Neural cell (in vitro differentiated cells): ENCODE measurements around the gene ZDHHC9.

Experiments
- EP300 ChIP-seq: fragments of 450-650 bp; conservative IDR thresholded peaks from 2 replicates; pipeline ENCODE4 v1.6.1; 2014; ENCODE audit warnings: antibody characterized with exemption, mild to moderate bottlenecking, moderate library complexity; ENCODE audit not compliant: poor library complexity, severe bottlenecking
- MXI1 ChIP-seq: fragments of 450-650 bp; conservative IDR thresholded peaks from 2 replicates; pipeline ENCODE4 v1.6.1; 2014; ENCODE audit warnings: antibody characterized with exemption, mild to moderate bottlenecking; ENCODE audit not compliant: poor library complexity, severe bottlenecking
- POLR2AphosphoS5 ChIP-seq: IDR thresholded peaks from 2 replicates; pipeline ENCODE4 v1.6.1; 2012
- RAD21 ChIP-seq: fragments of 450-650 bp; conservative IDR thresholded peaks from 2 replicates; pipeline ENCODE4 v1.6.1; 2014; ENCODE audit warnings: antibody characterized with exemption, mild to moderate bottlenecking, moderate library complexity
- TAF1 ChIP-seq: IDR thresholded peaks from 2 replicates; pipeline ENCODE4 v1.6.1; 2012; ENCODE audit warnings: low read depth
- TF ChIP-seq, protein P1 (sequence below): fragments of 450-650 bp; IDR thresholded peaks from 2 replicates; pipeline ENCODE4 v1.5.1; 2014; ENCODE audit warnings: antibody characterized with exemption, mild to moderate bottlenecking, moderate library complexity; ENCODE audit not compliant: poor library complexity, severe bottlenecking
- TF ChIP-seq, protein P2 (sequence below): IDR thresholded peaks from 2 replicates; pipeline ENCODE4 v1.6.1; 2012; ENCODE audit warnings: borderline replicate concordance

DNA sequence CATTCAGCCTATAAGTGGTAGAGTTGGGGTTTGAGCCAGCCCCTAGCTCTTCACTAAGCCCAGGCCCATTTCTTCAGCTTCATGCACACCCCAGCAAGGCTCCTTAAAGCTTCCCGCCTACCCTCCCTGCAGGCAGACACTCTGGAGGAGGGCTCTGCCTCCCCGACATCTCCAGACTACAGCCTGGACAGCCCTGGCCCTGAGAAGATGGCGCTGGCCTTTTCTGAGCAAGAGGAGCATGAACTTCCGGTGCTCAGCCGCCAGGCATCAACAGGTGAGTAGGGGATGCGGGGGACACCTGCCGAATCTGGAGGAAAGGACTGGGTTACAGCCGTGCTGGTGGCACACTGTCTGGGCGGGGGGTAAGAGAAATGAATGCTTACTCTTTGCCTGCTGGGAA lies 52.9 kb downstream of the ZDHHC9 start:
- TF ChIP-seq POLR2AphosphoS5, result no peak
- no peak for TF ChIP-seq EP300
- TF ChIP-seq, protein P1, sequence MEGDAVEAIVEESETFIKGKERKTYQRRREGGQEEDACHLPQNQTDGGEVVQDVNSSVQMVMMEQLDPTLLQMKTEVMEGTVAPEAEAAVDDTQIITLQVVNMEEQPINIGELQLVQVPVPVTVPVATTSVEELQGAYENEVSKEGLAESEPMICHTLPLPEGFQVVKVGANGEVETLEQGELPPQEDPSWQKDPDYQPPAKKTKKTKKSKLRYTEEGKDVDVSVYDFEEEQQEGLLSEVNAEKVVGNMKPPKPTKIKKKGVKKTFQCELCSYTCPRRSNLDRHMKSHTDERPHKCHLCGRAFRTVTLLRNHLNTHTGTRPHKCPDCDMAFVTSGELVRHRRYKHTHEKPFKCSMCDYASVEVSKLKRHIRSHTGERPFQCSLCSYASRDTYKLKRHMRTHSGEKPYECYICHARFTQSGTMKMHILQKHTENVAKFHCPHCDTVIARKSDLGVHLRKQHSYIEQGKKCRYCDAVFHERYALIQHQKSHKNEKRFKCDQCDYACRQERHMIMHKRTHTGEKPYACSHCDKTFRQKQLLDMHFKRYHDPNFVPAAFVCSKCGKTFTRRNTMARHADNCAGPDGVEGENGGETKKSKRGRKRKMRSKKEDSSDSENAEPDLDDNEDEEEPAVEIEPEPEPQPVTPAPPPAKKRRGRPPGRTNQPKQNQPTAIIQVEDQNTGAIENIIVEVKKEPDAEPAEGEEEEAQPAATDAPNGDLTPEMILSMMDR, result no peak
- TF ChIP-seq, protein P2, sequence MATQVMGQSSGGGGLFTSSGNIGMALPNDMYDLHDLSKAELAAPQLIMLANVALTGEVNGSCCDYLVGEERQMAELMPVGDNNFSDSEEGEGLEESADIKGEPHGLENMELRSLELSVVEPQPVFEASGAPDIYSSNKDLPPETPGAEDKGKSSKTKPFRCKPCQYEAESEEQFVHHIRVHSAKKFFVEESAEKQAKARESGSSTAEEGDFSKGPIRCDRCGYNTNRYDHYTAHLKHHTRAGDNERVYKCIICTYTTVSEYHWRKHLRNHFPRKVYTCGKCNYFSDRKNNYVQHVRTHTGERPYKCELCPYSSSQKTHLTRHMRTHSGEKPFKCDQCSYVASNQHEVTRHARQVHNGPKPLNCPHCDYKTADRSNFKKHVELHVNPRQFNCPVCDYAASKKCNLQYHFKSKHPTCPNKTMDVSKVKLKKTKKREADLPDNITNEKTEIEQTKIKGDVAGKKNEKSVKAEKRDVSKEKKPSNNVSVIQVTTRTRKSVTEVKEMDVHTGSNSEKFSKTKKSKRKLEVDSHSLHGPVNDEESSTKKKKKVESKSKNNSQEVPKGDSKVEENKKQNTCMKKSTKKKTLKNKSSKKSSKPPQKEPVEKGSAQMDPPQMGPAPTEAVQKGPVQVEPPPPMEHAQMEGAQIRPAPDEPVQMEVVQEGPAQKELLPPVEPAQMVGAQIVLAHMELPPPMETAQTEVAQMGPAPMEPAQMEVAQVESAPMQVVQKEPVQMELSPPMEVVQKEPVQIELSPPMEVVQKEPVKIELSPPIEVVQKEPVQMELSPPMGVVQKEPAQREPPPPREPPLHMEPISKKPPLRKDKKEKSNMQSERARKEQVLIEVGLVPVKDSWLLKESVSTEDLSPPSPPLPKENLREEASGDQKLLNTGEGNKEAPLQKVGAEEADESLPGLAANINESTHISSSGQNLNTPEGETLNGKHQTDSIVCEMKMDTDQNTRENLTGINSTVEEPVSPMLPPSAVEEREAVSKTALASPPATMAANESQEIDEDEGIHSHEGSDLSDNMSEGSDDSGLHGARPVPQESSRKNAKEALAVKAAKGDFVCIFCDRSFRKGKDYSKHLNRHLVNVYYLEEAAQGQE, result no peak
- no peak for TF ChIP-seq RAD21
- TF ChIP-seq TAF1, result no peak
- no peak for TF ChIP-seq MXI1
